Smooth muscle cell (in vitro differentiated cells): Measurements from ENCODE around the gene VCPKMT. TPM values are rescaled to one million over a fixed set of nuclear protein-coding genes. Genes with fewer than 3 reads are reported as not detected.

Source experiments
- DNase-seq: peaks from one replicate; lab custom pipeline; 2025; ENCODE audit not compliant: unreplicated experiment; lab: John Stamatoyannopoulos, UW
- H2AFZ ChIP-seq: fragments of 200-600 bp; sonication (generic); 2 replicates; pipeline ENCODE4 v1.6.0; 2016; ENCODE audit warnings: antibody characterized with exemption, low read depth, mild to moderate bottlenecking
- H3F3A ChIP-seq: fragments of 200-600 bp; sonication (generic); 2 replicates; pipeline ENCODE4 v1.6.0; 2017; ENCODE audit warnings: antibody characterized with exemption, low read depth
- H3K27ac ChIP-seq: fragments of 200-600 bp; sonication (generic); 2 replicates; pipeline ENCODE4 v1.5.1; 2016; ENCODE audit warnings: low read depth, mild to moderate bottlenecking
- H3K27me3 ChIP-seq: fragments of 200-600 bp; sonication (generic); 2 replicates; pipeline ENCODE4 v1.6.1; 2016; ENCODE audit warnings: low read depth, mild to moderate bottlenecking
- H3K36me3 ChIP-seq: fragments of 200-600 bp; sonication (generic); 2 replicates; pipeline ENCODE4 v1.5.1; 2016; ENCODE audit warnings: low read depth
- H3K4me1 ChIP-seq: fragments of 200-600 bp; sonication (generic); 2 replicates; pipeline ENCODE4 v1.5.1; 2016; ENCODE audit warnings: low read depth
- H3K4me2 ChIP-seq: fragments of 200-600 bp; sonication (generic); 2 replicates; pipeline ENCODE4 v1.6.0; 2016; ENCODE audit warnings: mild to moderate bottlenecking
- H3K4me3 ChIP-seq: fragments of 200-600 bp; sonication (generic); 2 replicates; pipeline ENCODE4 v1.5.1; 2016; ENCODE audit warnings: mild to moderate bottlenecking
- H3K79me2 ChIP-seq: fragments of 200-600 bp; sonication (generic); 2 replicates; pipeline ENCODE4 v1.6.0; 2016; ENCODE audit warnings: low read depth, mild to moderate bottlenecking
- H3K9ac ChIP-seq: fragments of 200-600 bp; sonication (generic); 2 replicates; pipeline ENCODE4 v1.6.0; 2016; ENCODE audit warnings: low read depth
- H3K9me3 ChIP-seq: fragments of 200-600 bp; sonication (generic); replicated peaks from 2 replicates; pipeline ENCODE4 v1.5.1; 2016; ENCODE audit warnings: low read depth
- H4K20me1 ChIP-seq: fragments of 200-600 bp; sonication (generic); 2 replicates; pipeline ENCODE4 v1.6.0; 2016; ENCODE audit warnings: low read depth
- WGBS: methylation state at CpG from one replicate; pipeline ENCODE4 v1.1.7; 2016; ENCODE audit warnings: low lambda C conversion rate; 5-methylcytosine and 5-hydroxymethylcytosine counted together
- polyA plus RNA-seq: library from polyadenylated mRNA; unstranded; fragments of >200 nt; fragmentation: Nextera tagmentation; extraction: Ambion mirVana; gene quantifications from 2 replicates; pipeline ENCODE4 v1.2.1, GENCODE V29; 2016
- total RNA-seq: library from RNA; depleted of rRNA; stranded (reverse); fragments of >200 nt; gene quantifications from 2 replicates; pipeline ENCODE4 v1.2.3, GENCODE V29; 2014
- TF ChIP-seq, protein P1 (sequence below): fragments of 200-600 bp; sonication (generic); IDR thresholded peaks from 2 replicates; pipeline ENCODE4 v1.5.1; 2017; ENCODE audit warnings: borderline replicate concordance, mild to moderate bottlenecking, antibody characterized with exemption; ENCODE audit not compliant: insufficient read depth, poor library complexity, severe bottlenecking

The VCPKMT gene
- total and polyA plus RNA-seq, 2 experiments from 2014 or later = 13.0 to 17.0 TPM

DNA sequence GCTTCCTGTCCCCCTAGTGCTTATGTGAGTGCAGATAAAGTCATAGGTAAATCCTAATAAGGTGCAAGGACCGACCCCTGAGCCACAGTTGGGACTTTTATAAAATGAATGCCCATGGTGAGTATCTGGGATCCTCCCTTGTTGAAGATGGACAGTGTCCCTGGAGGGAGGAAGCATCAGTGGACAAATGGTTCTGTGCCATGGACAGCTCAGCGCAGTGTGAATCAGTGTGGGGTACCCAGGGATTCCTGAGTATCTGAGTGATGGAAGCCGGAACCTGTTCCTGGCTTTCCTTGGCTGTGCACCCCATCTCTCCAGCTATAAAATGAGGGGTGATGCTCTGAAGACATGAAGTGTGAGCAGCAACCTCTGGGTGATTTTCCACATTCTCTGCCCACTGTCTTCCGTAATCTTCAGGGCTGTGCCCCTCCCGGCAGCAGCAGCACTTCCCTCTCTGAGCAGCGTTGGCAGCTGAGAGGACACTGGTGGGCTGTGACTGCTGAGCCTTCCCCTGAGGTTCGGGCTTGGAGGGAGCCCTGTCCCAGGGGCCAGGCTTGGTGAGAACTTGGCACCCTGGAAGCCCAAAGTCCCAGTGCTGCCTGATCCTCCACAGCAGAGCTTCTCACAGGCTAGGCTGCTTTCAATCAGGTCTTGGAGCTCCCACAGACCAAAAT, 25.0 kb downstream of the VCPKMT start:
- H3K79me2 ChIP-seq = no peaks in the 10 kb centered on the region
- no peak overlapping the region for H3K4me3 ChIP-seq
- no peaks in the 10 kb centered on the region for H3K36me3 ChIP-seq
- 92% methylated on average over 7 of the region's 7 CpGs for WGBS
- no peak overlapping the region for H3K9ac ChIP-seq
- TF ChIP-seq, protein P1, sequence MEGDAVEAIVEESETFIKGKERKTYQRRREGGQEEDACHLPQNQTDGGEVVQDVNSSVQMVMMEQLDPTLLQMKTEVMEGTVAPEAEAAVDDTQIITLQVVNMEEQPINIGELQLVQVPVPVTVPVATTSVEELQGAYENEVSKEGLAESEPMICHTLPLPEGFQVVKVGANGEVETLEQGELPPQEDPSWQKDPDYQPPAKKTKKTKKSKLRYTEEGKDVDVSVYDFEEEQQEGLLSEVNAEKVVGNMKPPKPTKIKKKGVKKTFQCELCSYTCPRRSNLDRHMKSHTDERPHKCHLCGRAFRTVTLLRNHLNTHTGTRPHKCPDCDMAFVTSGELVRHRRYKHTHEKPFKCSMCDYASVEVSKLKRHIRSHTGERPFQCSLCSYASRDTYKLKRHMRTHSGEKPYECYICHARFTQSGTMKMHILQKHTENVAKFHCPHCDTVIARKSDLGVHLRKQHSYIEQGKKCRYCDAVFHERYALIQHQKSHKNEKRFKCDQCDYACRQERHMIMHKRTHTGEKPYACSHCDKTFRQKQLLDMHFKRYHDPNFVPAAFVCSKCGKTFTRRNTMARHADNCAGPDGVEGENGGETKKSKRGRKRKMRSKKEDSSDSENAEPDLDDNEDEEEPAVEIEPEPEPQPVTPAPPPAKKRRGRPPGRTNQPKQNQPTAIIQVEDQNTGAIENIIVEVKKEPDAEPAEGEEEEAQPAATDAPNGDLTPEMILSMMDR = no peak
- no peaks in the 10 kb centered on the region for H3K4me1 ChIP-seq
- H3K27me3 ChIP-seq = no peaks in the 10 kb centered on the region
- no peaks in the 10 kb centered on the region for H3K9me3 ChIP-seq
- peaks cover 3% of the 10 kb centered on the region for H3F3A ChIP-seq
- no peak overlapping the region for H3K27ac ChIP-seq
- H4K20me1 ChIP-seq = no peaks in the 10 kb centered on the region
- H3K4me2 ChIP-seq = no peak overlapping the region
- DNase-seq = no peak
- H2AFZ ChIP-seq = no peak overlapping the region

DNA sequence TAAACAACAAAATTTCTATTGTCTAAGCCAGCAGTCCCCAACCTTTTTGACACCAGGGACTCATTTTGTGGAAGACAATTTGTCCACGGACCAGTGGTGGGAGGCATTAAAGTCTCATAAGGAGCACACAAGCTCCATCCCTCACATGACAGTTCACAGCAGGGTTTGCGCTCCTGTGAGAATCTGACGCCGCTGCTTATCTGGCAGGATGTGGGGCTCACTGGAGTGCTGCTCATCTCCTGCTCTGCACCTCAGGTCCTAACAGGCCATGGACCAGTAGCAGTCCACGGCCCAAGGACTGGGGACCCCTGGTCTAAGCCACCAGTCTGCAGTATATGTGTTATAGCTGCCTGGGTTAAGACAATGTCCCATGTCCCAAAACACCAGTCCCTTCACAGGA, 27.2 kb downstream of the VCPKMT start:
- 92% methylated on average over 5 of the region's 5 CpGs for WGBS
- Histone ChIP-seq H3K4me1 (no peaks in the 10 kb centered on the region), H4K20me1 (no peaks in the 10 kb centered on the region), H3K4me2 (no peak overlapping the region), H2AFZ (no peak overlapping the region), H3K79me2 (no peaks in the 10 kb centered on the region), H3K9me3 (no peaks in the 10 kb centered on the region), H3K27me3 (no peaks in the 10 kb centered on the region), H3K36me3 (no peaks in the 10 kb centered on the region), H3F3A (peaks cover 6% of the 10 kb centered on the region), H3K4me3 (no peak overlapping the region), H3K27ac (no peak overlapping the region), H3K9ac (no peak overlapping the region)
- TF ChIP-seq, protein P1 = no peak
- no peak for DNase-seq

DNA sequence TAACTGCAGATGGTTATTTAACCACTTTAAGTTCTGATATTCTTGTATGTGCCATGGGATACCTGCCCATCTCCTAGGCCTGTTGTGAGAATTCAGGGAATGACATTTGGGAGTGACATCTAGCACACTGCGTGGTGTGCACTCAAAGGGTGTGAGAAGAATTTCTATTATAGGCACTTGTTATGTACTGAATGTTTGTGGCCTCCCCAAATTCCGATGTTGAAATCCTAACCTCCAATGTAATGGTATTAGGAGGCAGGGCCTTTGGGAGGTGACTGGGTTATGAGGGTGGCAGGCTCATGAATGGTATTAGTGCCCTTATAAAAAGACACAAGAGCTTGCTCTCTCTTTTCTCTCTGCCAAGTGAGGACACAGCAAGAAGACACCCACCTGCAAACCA, 27.6 kb downstream of the VCPKMT start:
- H3K27me3 ChIP-seq = no peaks in the 10 kb centered on the region
- DNase-seq = no peak
- TF ChIP-seq, protein P1 = no peak
- no peaks in the 10 kb centered on the region for H3K79me2 ChIP-seq
- WGBS = 45% methylated on average over 2 of the region's 2 CpGs
- no peak overlapping the region for H3K4me3 ChIP-seq
- H3K9ac ChIP-seq = no peak overlapping the region
- H3K9me3 ChIP-seq = no peaks in the 10 kb centered on the region
- no peaks in the 10 kb centered on the region for H3K4me1 ChIP-seq
- H3K27ac ChIP-seq = no peak overlapping the region
- peaks cover 10% of the 10 kb centered on the region for H3F3A ChIP-seq
- no peak overlapping the region for H2AFZ ChIP-seq
- H4K20me1 ChIP-seq = no peaks in the 10 kb centered on the region
- H3K36me3 ChIP-seq = no peaks in the 10 kb centered on the region
- H3K4me2 ChIP-seq = no peak overlapping the region

DNA sequence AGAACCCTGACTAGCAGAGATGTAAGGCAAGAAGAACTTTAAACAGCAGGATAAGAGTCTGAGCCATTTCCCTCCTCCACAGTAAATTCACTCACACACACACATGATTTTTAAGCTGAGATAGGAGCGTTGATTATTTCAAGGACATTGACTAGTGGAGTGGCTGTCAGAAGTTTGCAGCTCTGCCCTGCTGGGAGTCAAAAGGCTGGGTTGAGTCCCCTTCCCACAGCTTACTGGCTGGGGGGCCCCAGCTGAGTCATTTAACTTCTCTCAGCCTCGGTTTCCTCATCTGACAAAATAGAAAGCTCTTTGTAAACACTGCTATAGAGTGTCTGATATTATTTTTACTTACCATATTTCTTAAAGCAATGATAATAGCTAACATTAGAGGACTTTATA, 28.3 kb downstream of the VCPKMT start:
- 63% methylated on average over 2 of the region's 2 CpGs for WGBS
- Histone ChIP-seq H3K4me2 (no peak overlapping the region), H3K4me3 (no peak overlapping the region), H3K9ac (no peak overlapping the region), H3K9me3 (no peaks in the 10 kb centered on the region), H3K79me2 (no peaks in the 10 kb centered on the region), H3K27me3 (no peaks in the 10 kb centered on the region), H2AFZ (no peak overlapping the region), H3F3A (peaks cover 11% of the 10 kb centered on the region), H3K27ac (no peak overlapping the region), H3K36me3 (no peaks in the 10 kb centered on the region), H3K4me1 (no peaks in the 10 kb centered on the region), H4K20me1 (no peaks in the 10 kb centered on the region)
- TF ChIP-seq, protein P1 = no peak
- DNase-seq = no peak
